H1 (cell line): ENCODE results near the gene TRPT1. TPM values are rescaled to one million over a fixed set of nuclear protein-coding genes. Genes with fewer than 3 reads are reported as not detected.
A peak's percentile ranks its signal among the peaks of the same experiment; 100 is the strongest.

Source experiments
- CTCF ChIA-PET: fragments of 300-600 bp; sonication (Branson Sonifier 250); formaldehyde crosslinking; loops from one replicate; lab custom pipeline; 2021; ENCODE audit not compliant: partially characterized antibody; lab: Charles Lee
- POLR2A ChIA-PET: fragments of 300-600 bp; sonication (Branson Sonifier 250); formaldehyde crosslinking; loops from one replicate; lab custom pipeline; 2021; ENCODE audit warnings: inconsistent platforms; ENCODE audit not compliant: partially characterized antibody; lab: Charles Lee
- DNase-seq, 2 experiments: peaks; one replicate each; pipeline versions ENCODE4 v3.0.0 to v3.0.0-alpha.2; 2010 to 2022; ENCODE audit warnings: low spot score in 2 of 2, low read depth in 1 of 2, mixed read lengths in 1 of 2
- FAIRE-seq: peaks from 2 replicates; lab custom pipeline; 2011; peaks lifted over from hg19 to GRCh38; lab: Jason Lieb, UNC
- H2AFZ ChIP-seq: 2 replicates; pipeline ENCODE4 v1.8.1; 2012; ENCODE audit warnings: low read length, inconsistent platforms
- H2AK5ac ChIP-seq: 2 replicates; pipeline ENCODE4 v1.6.1; 2013; ENCODE audit warnings: low read depth, low read length
- H2BK120ac ChIP-seq: replicated peaks from 2 replicates; pipeline ENCODE3; 2013; ENCODE audit warnings: low read depth, low read length, inconsistent platforms
- H2BK12ac ChIP-seq: 2 replicates; pipeline ENCODE4 v1.6.1; 2013; ENCODE audit warnings: low read depth, low read length
- H2BK15ac ChIP-seq: 2 replicates; pipeline ENCODE4 v1.6.1; 2013; ENCODE audit warnings: low read length
- H2BK20ac ChIP-seq: 2 replicates; pipeline ENCODE4 v1.6.1; 2013; ENCODE audit warnings: low read length
- H2BK5ac ChIP-seq: 2 replicates; pipeline ENCODE4 v1.6.1; 2013; ENCODE audit warnings: low read depth, low read length
- H3K14ac ChIP-seq: 2 replicates; pipeline ENCODE4 v1.6.1; 2013; ENCODE audit warnings: inconsistent platforms; ENCODE audit not compliant: insufficient read length
- H3K18ac ChIP-seq: 2 replicates; pipeline ENCODE4 v1.6.1; 2013; ENCODE audit warnings: low read length; ENCODE audit errors: extremely low read depth
- H3K23ac ChIP-seq: 2 replicates; pipeline ENCODE4 v1.6.1; 2013; ENCODE audit warnings: inconsistent platforms; ENCODE audit not compliant: insufficient read length
- H3K23me2 ChIP-seq: 2 replicates; pipeline ENCODE4 v1.6.1; 2013; ENCODE audit warnings: low read depth, low read length
- H3K27ac ChIP-seq: 2 replicates; pipeline ENCODE4 v1.6.1; 2011; ENCODE audit warnings: low read depth, low read length, inconsistent platforms
- H3K27me3 ChIP-seq, 4 experiments: replicated peaks in 1 of 4; 1 replicate in 1 of 4; 2 replicates in 3 of 4; pipeline versions ENCODE4 v1.6.1 to v1.8.1; 2011 to 2013; ENCODE audit warnings: low read length in 3 of 4, mild to moderate bottlenecking in 3 of 4, inconsistent platforms in 2 of 4, mixed read lengths in 2 of 4, moderate library complexity in 1 of 4; ENCODE audit not compliant: control insufficient read depth in 3 of 4, insufficient read depth in 3 of 4; ENCODE audit errors: extremely low read depth in 1 of 4
- H3K36me3 ChIP-seq, 4 experiments: 2 replicates each; pipeline versions ENCODE4 v1.6.1 to v1.8.1; 2011 to 2013; ENCODE audit warnings: mild to moderate bottlenecking in 4 of 4, low read length in 3 of 4, moderate library complexity in 2 of 4, control low read depth in 1 of 4, inconsistent platforms in 1 of 4; ENCODE audit not compliant: insufficient read depth in 4 of 4, control insufficient read depth in 2 of 4
- H3K4ac ChIP-seq: replicated peaks from 2 replicates; pipeline ENCODE3; 2013; ENCODE audit warnings: low read length, low read depth, mixed read lengths, inconsistent platforms; ENCODE audit not compliant: insufficient read length
- H3K4me1 ChIP-seq, 4 experiments: replicated peaks in 1 of 4; 1 replicate in 1 of 4; 2 replicates in 3 of 4; pipeline versions ENCODE4 v1.6.1 to v1.8.1; 2011 to 2013; ENCODE audit warnings: low read length in 3 of 4, inconsistent platforms in 2 of 4, mixed read lengths in 1 of 4; ENCODE audit not compliant: insufficient read depth in 4 of 4, control insufficient read depth in 3 of 4
- H3K4me2 ChIP-seq, 2 experiments: 2 replicates each; pipeline versions ENCODE4 v1.6.1 to v1.8.1; 2011 to 2013; ENCODE audit warnings: low read depth in 2 of 2, low read length in 2 of 2, control low read depth in 1 of 2, inconsistent platforms in 1 of 2, mild to moderate bottlenecking in 1 of 2; ENCODE audit not compliant: insufficient read depth in 1 of 2
- H3K4me3 ChIP-seq, 4 experiments: fragments of 200-600, 300-600 bp in 1 of 4; sonication (generic), shearing (Covaris generic), sonication (Bioruptor Twin) in 1 of 4; 2 replicates each; pipeline versions ENCODE4 v1.5.1 to v1.8.1; 2011 to 2016; ENCODE audit warnings: low read length in 4 of 4, low read depth in 3 of 4, control low read depth in 2 of 4, inconsistent platforms in 2 of 4, mild to moderate bottlenecking in 2 of 4, mixed read lengths in 1 of 4, moderate library complexity in 1 of 4; ENCODE audit not compliant: insufficient read depth in 2 of 4; ENCODE audit errors: extremely low read depth in 1 of 4
- H3K56ac ChIP-seq: replicated peaks from 2 replicates; pipeline ENCODE3; 2013; ENCODE audit warnings: low read depth, mild to moderate bottlenecking, mixed read lengths, low read length, inconsistent platforms; ENCODE audit not compliant: insufficient read length
- H3K79me1 ChIP-seq: 2 replicates; pipeline ENCODE4 v1.6.1; 2013; ENCODE audit warnings: low read depth, low read length, control low read depth
- H3K79me2 ChIP-seq, 2 experiments: 2 replicates each; pipeline versions ENCODE4 v1.6.1 to v1.8.1; 2012 to 2013; ENCODE audit warnings: low read length in 2 of 2, mild to moderate bottlenecking in 2 of 2, inconsistent platforms in 1 of 2; ENCODE audit not compliant: insufficient read depth in 2 of 2, control insufficient read depth in 1 of 2
- H3K9ac ChIP-seq, 4 experiments: replicated peaks in 1 of 4; 1 replicate in 1 of 4; 2 replicates in 3 of 4; pipeline versions ENCODE4 v1.6.1 to v1.8.1; 2011 to 2013; ENCODE audit warnings: low read depth in 3 of 4, low read length in 3 of 4, control low read depth in 2 of 4, mild to moderate bottlenecking in 2 of 4, moderate library complexity in 2 of 4, inconsistent platforms in 1 of 4; ENCODE audit errors: extremely low read depth in 1 of 4
- H3K9me3 ChIP-seq, 2 experiments: 2 replicates each; pipeline versions ENCODE4 v1.6.1 to v1.8.1; 2012 to 2013; ENCODE audit warnings: mild to moderate bottlenecking in 2 of 2, moderate library complexity in 2 of 2, control low read depth in 1 of 2, inconsistent platforms in 1 of 2, low read depth in 1 of 2, low read length in 1 of 2, mixed read lengths in 1 of 2; ENCODE audit not compliant: insufficient read depth in 2 of 2
- H4K20me1 ChIP-seq, 2 experiments: replicated peaks in 1 of 2; 2 replicates each; pipeline versions ENCODE3 to v1.8.1; 2011 to 2013; ENCODE audit warnings: inconsistent platforms in 2 of 2, low read length in 2 of 2, mild to moderate bottlenecking in 1 of 2; ENCODE audit not compliant: insufficient read depth in 2 of 2, control insufficient read depth in 1 of 2
- H4K5ac ChIP-seq: 2 replicates; pipeline ENCODE4 v1.6.1; 2013; ENCODE audit warnings: low read length, low read depth, mixed read lengths, inconsistent platforms; ENCODE audit not compliant: insufficient read length
- H4K8ac ChIP-seq: 2 replicates; pipeline ENCODE4 v1.8.0; 2013; ENCODE audit warnings: mild to moderate bottlenecking, moderate library complexity, low read length, inconsistent platforms; ENCODE audit not compliant: insufficient read depth; ENCODE audit errors: extremely low read depth
- H4K91ac ChIP-seq: replicated peaks from 2 replicates; pipeline ENCODE3; 2013; ENCODE audit warnings: low read length, mixed read lengths, inconsistent platforms; ENCODE audit not compliant: insufficient read length
- ATF3 ChIP-seq: IDR thresholded peaks from 2 replicates; pipeline ENCODE4 v1.6.1; 2011; ENCODE audit warnings: low read depth, mild to moderate bottlenecking, low read length; ENCODE audit not compliant: insufficient read depth
- POLR2AphosphoS5 ChIP-seq: IDR thresholded peaks from 2 replicates; pipeline ENCODE4 v1.6.1; 2011; ENCODE audit warnings: low read depth, low read length
- SIX5 ChIP-seq: IDR thresholded peaks from 2 replicates; pipeline ENCODE4 v1.6.1; 2011; ENCODE audit warnings: mild to moderate bottlenecking, low read depth, low read length
- TEAD4 ChIP-seq: IDR thresholded peaks from 2 replicates; pipeline ENCODE4 v1.6.1; 2012; ENCODE audit warnings: low read depth, low read length, inconsistent platforms, mixed read lengths
- WGBS, 2 experiments: shearing (Covaris generic) in 1 of 2; methylation state at CpG; one replicate each; pipeline versions ENCODE4 v1.1.6 to v1.1.7; 2013 to 2015; ENCODE audit warnings: low lambda C conversion rate in 2 of 2, mixed read lengths in 2 of 2, inconsistent platforms in 1 of 2, low coverage in 1 of 2, missing lambda C conversion rate in 1 of 2; ENCODE audit not compliant: insufficient replicate concordance in 2 of 2, insufficient coverage in 1 of 2, insufficient read length in 1 of 2; ENCODE audit errors: extremely low coverage in 1 of 2, missing lambda C conversion rate in 1 of 2; 5-methylcytosine and 5-hydroxymethylcytosine counted together
- polyA plus RNA-seq, 7 experiments: library from polyadenylated mRNA; depleted of rRNA in 3 of 7; stranded (reverse) in 5 of 7; unstranded in 2 of 7; fragments of >200 nt in 5 of 7; fragments of 200-250 nt in 2 of 7; gene quantifications; 1 replicate in 5 of 7; 2 replicates in 1 of 7; 4 replicates in 1 of 7; pipeline versions ENCODE4 v1.2.1 to v1.2.3, GENCODE V29; 2011 to 2013; ENCODE audit warnings: missing spikeins in 2 of 7, mixed read lengths in 2 of 7
- total RNA-seq: library from RNA; stranded (reverse); fragmentation: NEBNext Ultra II Directional; extraction: Animal tissue kit (Norgen Biotek cat#: 25700); gene quantifications from 2 replicates; pipeline ENCODE4 v1.2.1, GENCODE V29; 2021

Gene TRPT1
- total and polyA plus RNA-seq, 2 of the 8 experiments (the other 6 are each of a cell fraction or from before 2014, with no cell fraction given), result 34.5 to 74.6 TPM

DNA sequence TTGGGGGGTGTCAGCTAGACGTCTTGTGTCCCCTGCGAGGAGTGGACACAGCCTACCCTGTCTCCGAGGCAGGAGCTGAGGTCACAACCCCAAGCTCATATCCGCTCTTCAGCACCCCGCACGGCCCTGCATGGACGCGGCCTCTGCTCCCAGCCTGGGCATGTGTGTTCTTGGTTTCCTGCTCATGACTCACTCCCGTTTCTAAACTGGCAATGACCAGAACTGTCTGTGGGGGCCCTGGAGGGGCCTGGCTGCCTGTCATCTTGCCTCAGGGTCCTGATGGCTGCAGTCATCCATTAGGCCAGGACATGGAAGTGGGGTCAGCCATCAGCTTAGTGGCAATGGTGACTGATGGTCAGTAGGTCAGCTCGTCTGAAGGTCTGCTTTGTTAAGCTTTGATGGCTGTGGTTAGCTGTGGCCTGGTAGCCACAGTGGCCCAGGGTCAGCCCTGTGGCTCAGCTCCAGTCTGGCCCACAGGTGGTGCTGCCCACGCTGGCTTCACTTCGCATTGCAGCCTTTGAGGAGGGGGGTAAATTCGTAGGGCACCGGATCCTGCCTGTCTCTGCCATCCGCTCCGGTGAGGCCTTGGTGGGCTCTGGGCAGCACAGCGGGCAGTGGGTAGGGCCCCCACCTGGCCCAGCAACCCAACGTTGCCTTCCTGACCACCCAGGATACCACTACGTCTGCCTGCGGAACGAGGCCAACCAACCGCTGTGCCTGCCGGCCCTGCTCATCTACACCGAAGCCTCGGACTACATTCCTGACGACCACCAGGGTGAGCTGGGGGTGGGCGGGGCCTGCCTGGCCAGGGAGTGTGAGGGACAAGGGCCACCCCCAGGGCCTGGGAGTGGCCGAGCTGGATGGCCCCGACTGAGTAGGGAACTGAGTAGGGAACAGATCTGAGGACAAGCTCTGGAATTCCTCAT, 37.3 kb upstream of the TRPT1 start:
- no peak overlapping the region for H2BK120ac ChIP-seq
- H4K5ac ChIP-seq, result no peak overlapping the region
- H3K79me2 ChIP-seq, result no peaks in the 10 kb centered on the region
- no peak overlapping the region for H2BK12ac ChIP-seq
- H2BK15ac ChIP-seq, result no peak overlapping the region
- DNase-seq (no peak), FAIRE-seq (no peak)
- H2BK20ac ChIP-seq, result no peak overlapping the region
- peaks cover 22 to 77% (median 39%) of the 10 kb centered on the region in 4 experiments for H3K36me3 ChIP-seq
- H2AK5ac ChIP-seq, result no peak overlapping the region
- H2AFZ ChIP-seq, result no peak overlapping the region
- H3K27me3 ChIP-seq, result no peaks in the 10 kb centered on the region
- no peak overlapping the region; the same call in 1 of the 2 replicates for H4K8ac ChIP-seq
- H3K18ac ChIP-seq, result peak overlapping the region; percentile 7; the same call in 1 of the 2 replicates
- no peaks in the 10 kb centered on the region for H3K9me3 ChIP-seq
- H3K9ac ChIP-seq, result no peak overlapping the region
- no peak overlapping the region for H3K4me3 ChIP-seq
- H3K56ac ChIP-seq, result peak overlapping the region; percentile 46
- H3K14ac ChIP-seq, result no peak overlapping the region
- H3K4ac ChIP-seq, result no peak overlapping the region
- TF ChIP-seq SIX5 (no peak), POLR2AphosphoS5 (peak; percentile 16; the same call in 1 of the 2 replicates), TEAD4 (0 out of 2 replicates have a peak, but pooled peaks have one; percentile 22), ATF3 (no peak)
- ChIA-PET POLR2A (interaction anchor here (1.2 to 11.9 kb wide), 4 partner anchors 7 to 39 kb away, joined by 4 to 352 read pairs (median 53); partner anchors contain the start of genes FKBP2, PLCB3 and PPP1R14B), CTCF (interaction anchor here (0.5 to 8.5 kb wide), 13 partner anchors 7 to 707 kb away, joined by 3 to 102 read pairs (median 4); partner anchors contain the start of genes CATSPERZ, PLCB3 and PPP1R14B)
- no peak overlapping the region for H3K23ac ChIP-seq
- H4K91ac ChIP-seq, result no peak overlapping the region
- no peak overlapping the region for H3K4me2 ChIP-seq
- H4K20me1 ChIP-seq, result peaks cover 6 to 17% of the 10 kb centered on the region in 2 experiments
- H3K79me1 ChIP-seq, result no peaks in the 10 kb centered on the region
- 0 out of 2 replicates have a peak overlapping the region, but pooled peaks have one; percentile 4 for H3K27ac ChIP-seq
- H3K4me1 ChIP-seq, result peaks cover 0 to 3% (median under 1%) of the 10 kb centered on the region in 4 experiments; a peak in 4 of 7 replicates
- 91% methylated on average over 25 of the region's 29 CpGs; no CpG with 5 or more reads in 1 of the 2 experiments for WGBS, 2 experiments
- no peak overlapping the region; the same call in 1 of the 2 replicates for H2BK5ac ChIP-seq
- H3K23me2 ChIP-seq, result no peaks in the 10 kb centered on the region
